DND-41 (cell line): ENCODE results near the gene ERO1A.

Experiments
- ATAC-seq: fragments of 200-7000 bp; cut with Tn5 transposase; 3 replicates; pipeline ENCODE4 v1.9.1; 2021; ENCODE audit warnings: low read depth; ENCODE audit not compliant: insufficient read depth
- DNase-seq: peaks from one replicate; pipeline ENCODE4 v3.0.0-alpha.2; 2020
- H2AFZ ChIP-seq: 2 replicates; pipeline ENCODE4 v1.6.0; 2012; ENCODE audit warnings: low read depth, low read length
- H3K27ac ChIP-seq: 2 replicates; pipeline ENCODE4 v1.5.1; 2012; ENCODE audit warnings: low read length, inconsistent platforms
- H3K27me3 ChIP-seq: fragments of 200-600 bp; sonication (generic); 2 replicates; pipeline ENCODE4 v1.6.0; 2012; ENCODE audit warnings: low read length, mild to moderate bottlenecking, inconsistent platforms; ENCODE audit not compliant: insufficient read depth, poor library complexity
- H3K36me3 ChIP-seq: 2 replicates; pipeline ENCODE4 v1.5.1; 2012; ENCODE audit warnings: low read length, inconsistent platforms; ENCODE audit not compliant: insufficient read depth
- H3K4me1 ChIP-seq: 2 replicates; pipeline ENCODE4 v1.5.1; 2012; ENCODE audit warnings: mild to moderate bottlenecking, low read length; ENCODE audit not compliant: insufficient read depth
- H3K4me2 ChIP-seq: 2 replicates; pipeline ENCODE4 v1.6.0; 2012; ENCODE audit warnings: mild to moderate bottlenecking, moderate library complexity, low read length, inconsistent platforms; ENCODE audit not compliant: insufficient read depth
- H3K4me3 ChIP-seq, 2 experiments: fragments of 200-600 bp in 1 of 2; shearing (Covaris generic) in 1 of 2; 2 replicates each; pipeline ENCODE4 v1.5.1; 2012 to 2016; ENCODE audit warnings: inconsistent platforms in 2 of 2, low read length in 2 of 2, mild to moderate bottlenecking in 2 of 2, low read depth in 1 of 2, moderate library complexity in 1 of 2
- H3K79me2 ChIP-seq: 2 replicates; pipeline ENCODE4 v1.6.0; 2012; ENCODE audit warnings: low read length, inconsistent platforms; ENCODE audit not compliant: insufficient read depth
- H3K9ac ChIP-seq: 2 replicates; pipeline ENCODE4 v1.6.0; 2012; ENCODE audit warnings: low read depth, mild to moderate bottlenecking, inconsistent platforms, low read length, moderate library complexity
- H3K9me3 ChIP-seq: 2 replicates; pipeline ENCODE4 v1.5.1; 2012; ENCODE audit warnings: low read length, moderate library complexity, mild to moderate bottlenecking, inconsistent platforms; ENCODE audit not compliant: insufficient read depth, severe bottlenecking
- H4K20me1 ChIP-seq: 2 replicates; pipeline ENCODE4 v1.6.0; 2012; ENCODE audit warnings: low read length; ENCODE audit not compliant: insufficient read depth
- CTCF ChIP-seq: IDR thresholded peaks from 2 replicates; pipeline ENCODE4 v1.5.1; 2012; ENCODE audit warnings: borderline replicate concordance, low read length, moderate library complexity, mild to moderate bottlenecking; ENCODE audit not compliant: poor library complexity, severe bottlenecking; ENCODE audit errors: extremely low read depth
- EZH2 ChIP-seq: IDR thresholded peaks from 3 replicates; pipeline ENCODE4 v1.6.1; 2012; ENCODE audit warnings: borderline replicate concordance, low read depth, mild to moderate bottlenecking, moderate library complexity, low read length, inconsistent platforms; ENCODE audit not compliant: severe bottlenecking

Gene ERO1A

GRCh38 chr14:52711666-52712065 lies 16.3 kb upstream of the ERO1A start:
- H4K20me1 ChIP-seq: no peaks in the 10 kb centered on the region
- H2AFZ ChIP-seq: no peak overlapping the region
- no peaks in the 10 kb centered on the region for H3K9me3 ChIP-seq
- no peaks in the 10 kb centered on the region for H3K27me3 ChIP-seq
- peaks cover 80% of the 10 kb centered on the region for H3K36me3 ChIP-seq
- no peak overlapping the region for H3K4me2 ChIP-seq
- H3K9ac ChIP-seq: no peak overlapping the region
- no peak overlapping the region for H3K4me3 ChIP-seq
- no peak for DNase-seq
- H3K4me1 ChIP-seq: peaks cover 30% of the 10 kb centered on the region
- no peak for TF ChIP-seq EZH2
- no peak for TF ChIP-seq CTCF
- ATAC-seq: no peak
- H3K79me2 ChIP-seq: peaks cover 49% of the 10 kb centered on the region
- no peak overlapping the region for H3K27ac ChIP-seq

- peak; percentile 95 for DNase-seq
- peaks cover 39% of the 10 kb centered on the region for H3K4me1 ChIP-seq
- H2AFZ ChIP-seq: peak within 1 kb of the TSS; percentile 85
- H3K27ac ChIP-seq: peak within 1 kb of the TSS; percentile 90
- ATAC-seq: peak; percentile 95
- no peaks in the 10 kb centered on the region for H3K9me3 ChIP-seq
- peaks cover 35% of the 10 kb centered on the region for H3K36me3 ChIP-seq
- no peaks in the 10 kb centered on the region for H3K27me3 ChIP-seq
- H3K4me3 ChIP-seq: peak within 1 kb of the TSS; percentile 66 to 74
- H3K9ac ChIP-seq: peak within 1 kb of the TSS; percentile 75
- TF ChIP-seq EZH2 (no peak), CTCF (no peak)
- peaks cover 44% of the 10 kb centered on the region for H3K79me2 ChIP-seq
- no peaks in the 10 kb centered on the region for H4K20me1 ChIP-seq
- peak within 1 kb of the TSS; percentile 78 for H3K4me2 ChIP-seq
Observed at GRCh38 chr14:52706724-52707706, 11.7 kb upstream of the ERO1A start, which contains the start of gene PSMC6. Gene PSMC6 (plus strand): TSS chr14:52707200. CDS start chr14:52707220, 20 bp downstream.

GRCh38 chr14:52706286-52706685 lies 10.9 kb upstream of the ERO1A start:
- TF ChIP-seq EZH2 (no peak), CTCF (peak; percentile 22)
- Histone ChIP-seq H4K20me1 (no peaks in the 10 kb centered on the region), H2AFZ (peak overlapping the region; percentile 85), H3K27me3 (no peaks in the 10 kb centered on the region), H3K9me3 (no peaks in the 10 kb centered on the region), H3K36me3 (peaks cover 28% of the 10 kb centered on the region), H3K27ac (peak overlapping the region; percentile 90), H3K4me2 (peak overlapping the region; percentile 78), H3K4me1 (peaks cover 39% of the 10 kb centered on the region), H3K9ac (peak overlapping the region; percentile 75), H3K4me3 (peak overlapping the region; percentile 66 to 74; a peak in 3 of 4 replicates), H3K79me2 (peaks cover 44% of the 10 kb centered on the region)
- peak; percentile 71 for DNase-seq
- ATAC-seq: peak; percentile 61
